ENCODE data around the gene MYO1E. TPM values are rescaled to one million over a fixed set of nuclear protein-coding genes. Genes with fewer than 3 reads are reported as not detected.

Gene MYO1E
- total and polyA plus RNA-seq, 4 experiments from 2014 or later = 2.1 to 4.6 TPM; not detected in 2

- no peak for DNase-seq
- no peak overlapping the region for H3K27ac ChIP-seq (ENCODE audit: low read depth, low read length)
- H3K27me3 ChIP-seq (ENCODE audit: insufficient read depth, low read length) = no peaks in the 10 kb centered on the region
- Mint-ChIP-seq H3K27me3 (no peaks in the 10 kb centered on the region), H3K36me3 (no peaks in the 10 kb centered on the region), H3K4me1 (peaks cover 8 to 10% (median 9%) of the 10 kb centered on the region in 4 donors), H3K27ac (no peak overlapping the region), H3K9me3 (no peaks in the 10 kb centered on the region), H3K4me3 (no peak overlapping the region)
- H3K4me3 ChIP-seq (ENCODE audit: low read length in 2 of 2) = no peak overlapping the region
- H3K36me3 ChIP-seq (ENCODE audit: insufficient read depth, low read length) = no peaks in the 10 kb centered on the region
- intact Hi-C loops (cut with micrococcal nuclease) = no loop called here
- H3K9me3 ChIP-seq (ENCODE audit: control insufficient read depth in 1 of 2, low read length in 2 of 2) = no peaks in the 10 kb centered on the region
- POLR2A ChIA-PET (ENCODE audit: partially characterized antibody) = no interaction called here
- peaks cover 9% of the 10 kb centered on the region for H3K4me1 ChIP-seq (ENCODE audit: insufficient read depth, low read length)
- CTCF ChIA-PET (ENCODE audit: partially characterized antibody) = no interaction called here
Measured at GRCh38 chr15:59260090-59260489, 112.6 kb downstream of the MYO1E start.

GRCh38 chr15:59259137-59259943, 113.3 kb downstream of the MYO1E start:
- H3K36me3 ChIP-seq (ENCODE audit: insufficient read depth, low read length) = no peaks in the 10 kb centered on the region
- no peak overlapping the region for H3K4me3 ChIP-seq (ENCODE audit: low read length in 2 of 2)
- DNase-seq = no peak
- ChIA-PET POLR2A (ENCODE audit: partially characterized antibody) (no interaction called here), CTCF (ENCODE audit: partially characterized antibody) (no interaction called here)
- H3K4me1 ChIP-seq (ENCODE audit: insufficient read depth, low read length) = peaks cover 9% of the 10 kb centered on the region
- H3K27ac ChIP-seq (ENCODE audit: low read depth, low read length) = no peak overlapping the region
- no peaks in the 10 kb centered on the region for H3K27me3 ChIP-seq (ENCODE audit: insufficient read depth, low read length)
- Mint-ChIP-seq H3K27me3 (no peaks in the 10 kb centered on the region), H3K9me3 (no peaks in the 10 kb centered on the region), H3K4me1 (peaks cover 8 to 10% (median 9%) of the 10 kb centered on the region in 4 donors), H3K36me3 (no peaks in the 10 kb centered on the region), H3K4me3 (no peak overlapping the region), H3K27ac (no peak overlapping the region)
- no peaks in the 10 kb centered on the region for H3K9me3 ChIP-seq (ENCODE audit: control insufficient read depth in 1 of 2, low read length in 2 of 2)
- intact Hi-C loops (cut with micrococcal nuclease) = no loop called here

GRCh38 chr15:59258317-59258716, 114.4 kb downstream of the MYO1E start:
- H3K4me1 Mint-ChIP-seq = peaks cover 8 to 10% (median 9%) of the 10 kb centered on the region in 4 donors
- H3K27ac ChIP-seq (ENCODE audit: low read depth, low read length) = no peak overlapping the region
- no peak overlapping the region for H3K4me3 Mint-ChIP-seq
- H3K36me3 Mint-ChIP-seq = no peaks in the 10 kb centered on the region
- no peaks in the 10 kb centered on the region for H3K9me3 ChIP-seq (ENCODE audit: control insufficient read depth in 1 of 2, low read length in 2 of 2)
- ChIA-PET POLR2A (ENCODE audit: partially characterized antibody) (no interaction called here), CTCF (ENCODE audit: partially characterized antibody) (no interaction called here)
- H3K36me3 ChIP-seq (ENCODE audit: insufficient read depth, low read length) = no peaks in the 10 kb centered on the region
- H3K27me3 ChIP-seq (ENCODE audit: insufficient read depth, low read length) = no peaks in the 10 kb centered on the region
- no peaks in the 10 kb centered on the region for H3K27me3 Mint-ChIP-seq
- DNase-seq = no peak
- H3K4me3 ChIP-seq (ENCODE audit: low read length in 2 of 2) = no peak overlapping the region
- no peaks in the 10 kb centered on the region for H3K9me3 Mint-ChIP-seq
- intact Hi-C loops (cut with micrococcal nuclease) = no loop called here
- H3K4me1 ChIP-seq (ENCODE audit: insufficient read depth, low read length) = peaks cover 9% of the 10 kb centered on the region
- no peak overlapping the region for H3K27ac Mint-ChIP-seq

DNA sequence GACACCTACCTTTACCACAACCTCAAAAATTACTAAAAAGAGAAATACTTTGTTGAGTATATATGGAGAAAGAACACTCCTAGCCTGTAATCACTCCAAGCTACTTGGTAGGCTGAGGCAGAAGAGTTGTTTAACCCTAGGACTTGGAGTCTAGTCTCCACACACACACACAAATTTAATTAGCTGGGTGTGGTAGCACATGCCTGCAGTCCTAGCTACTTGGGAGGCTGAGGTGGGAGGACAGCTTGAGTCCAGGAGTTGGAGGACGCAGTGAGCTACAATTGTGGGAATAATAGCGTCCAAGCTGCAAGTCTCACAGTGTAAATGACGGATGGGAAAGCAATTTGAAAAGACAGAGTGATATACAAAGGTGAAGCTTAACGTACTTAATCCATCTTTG, 115.5 kb downstream of the MYO1E start:
- no peak for DNase-seq
- peaks cover 8 to 11% (median 9%) of the 10 kb centered on the region in 4 donors for H3K4me1 Mint-ChIP-seq
- no peaks in the 10 kb centered on the region for H3K9me3 Mint-ChIP-seq
- ChIA-PET CTCF (ENCODE audit: partially characterized antibody) (interaction anchor here (3.0 kb wide), 1 partner anchor 9 kb away, joined by 13 read pairs; no protein-coding TSS in a partner anchor), POLR2A (ENCODE audit: partially characterized antibody) (no interaction called here)
- no peaks in the 10 kb centered on the region for H3K36me3 Mint-ChIP-seq
- Histone ChIP-seq H3K36me3 (ENCODE audit: insufficient read depth, low read length) (no peaks in the 10 kb centered on the region), H3K27me3 (ENCODE audit: insufficient read depth, low read length) (no peaks in the 10 kb centered on the region), H3K4me1 (ENCODE audit: insufficient read depth, low read length) (peaks cover 9% of the 10 kb centered on the region), H3K27ac (ENCODE audit: low read depth, low read length) (no peak overlapping the region), H3K9me3 (ENCODE audit: control insufficient read depth in 1 of 2, low read length in 2 of 2) (no peaks in the 10 kb centered on the region), H3K4me3 (ENCODE audit: low read length in 2 of 2) (no peak overlapping the region)
- intact Hi-C loops (cut with micrococcal nuclease) = no loop called here
- no peak overlapping the region for H3K27ac Mint-ChIP-seq
- no peaks in the 10 kb centered on the region for H3K27me3 Mint-ChIP-seq
- no peak overlapping the region for H3K4me3 Mint-ChIP-seq

- peak overlapping the region in 2 of 7 donors; percentile 30 to 43 for H3K27ac Mint-ChIP-seq
- intact Hi-C loops (cut with micrococcal nuclease) = no loop called here
- POLR2A ChIA-PET (ENCODE audit: partially characterized antibody) = no interaction called here
Measured at GRCh38 chr15:59256482-59256881, 116.2 kb downstream of the MYO1E start.

GRCh38 chr15:59255680-59256336, 116.9 kb downstream of the MYO1E start:
- POLR2A ChIA-PET (ENCODE audit: partially characterized antibody) = no interaction called here
- H3K9me3 ChIP-seq (ENCODE audit: control insufficient read depth in 1 of 2, low read length in 2 of 2) = no peaks in the 10 kb centered on the region
- Mint-ChIP-seq H3K9me3 (no peaks in the 10 kb centered on the region), H3K27me3 (no peaks in the 10 kb centered on the region), H3K4me3 (peak overlapping the region in 2 of 8 donors; percentile 22 to 24), H3K4me1 (peaks cover 9 to 14% (median 10%) of the 10 kb centered on the region in 4 donors), H3K27ac (peak overlapping the region in 5 of 7 donors; percentile 0 to 82 (median 11)), H3K36me3 (no peaks in the 10 kb centered on the region)
- no peaks in the 10 kb centered on the region for H3K36me3 ChIP-seq (ENCODE audit: insufficient read depth, low read length)
- H3K4me3 ChIP-seq (ENCODE audit: low read length in 2 of 2) = no peak overlapping the region
- no peaks in the 10 kb centered on the region for H3K27me3 ChIP-seq (ENCODE audit: insufficient read depth, low read length)
- peak; percentile 38 to 67 (median 55) for DNase-seq
- no peak overlapping the region for H3K27ac ChIP-seq (ENCODE audit: low read depth, low read length)
- intact Hi-C loops (cut with micrococcal nuclease) = no loop called here
- CTCF ChIA-PET (ENCODE audit: partially characterized antibody) = interaction anchor here (3.0 kb wide), 1 partner anchor 8 kb away, joined by 13 read pairs; no protein-coding TSS in a partner anchor
- peaks cover 13% of the 10 kb centered on the region for H3K4me1 ChIP-seq (ENCODE audit: insufficient read depth, low read length)

More at GRCh38 chr15:59256482-59256881, 116.2 kb downstream of the MYO1E start:
- H3K9me3 Mint-ChIP-seq = no peaks in the 10 kb centered on the region
- no peak overlapping the region for H3K4me3 Mint-ChIP-seq
- DNase-seq = no peak
- Histone ChIP-seq H3K9me3 (ENCODE audit: control insufficient read depth in 1 of 2, low read length in 2 of 2) (no peaks in the 10 kb centered on the region), H3K27me3 (ENCODE audit: insufficient read depth, low read length) (no peaks in the 10 kb centered on the region), H3K27ac (ENCODE audit: low read depth, low read length) (no peak overlapping the region), H3K4me3 (ENCODE audit: low read length in 2 of 2) (no peak overlapping the region), H3K4me1 (ENCODE audit: insufficient read depth, low read length) (peaks cover 9% of the 10 kb centered on the region), H3K36me3 (ENCODE audit: insufficient read depth, low read length) (no peaks in the 10 kb centered on the region)
- H3K36me3 Mint-ChIP-seq = no peaks in the 10 kb centered on the region
- peaks cover 8 to 11% (median 9%) of the 10 kb centered on the region in 4 donors for H3K4me1 Mint-ChIP-seq
- CTCF ChIA-PET (ENCODE audit: partially characterized antibody) = interaction anchor here (3.0 kb wide), 1 partner anchor 9 kb away, joined by 13 read pairs; no protein-coding TSS in a partner anchor
- no peaks in the 10 kb centered on the region for H3K27me3 Mint-ChIP-seq

DNA sequence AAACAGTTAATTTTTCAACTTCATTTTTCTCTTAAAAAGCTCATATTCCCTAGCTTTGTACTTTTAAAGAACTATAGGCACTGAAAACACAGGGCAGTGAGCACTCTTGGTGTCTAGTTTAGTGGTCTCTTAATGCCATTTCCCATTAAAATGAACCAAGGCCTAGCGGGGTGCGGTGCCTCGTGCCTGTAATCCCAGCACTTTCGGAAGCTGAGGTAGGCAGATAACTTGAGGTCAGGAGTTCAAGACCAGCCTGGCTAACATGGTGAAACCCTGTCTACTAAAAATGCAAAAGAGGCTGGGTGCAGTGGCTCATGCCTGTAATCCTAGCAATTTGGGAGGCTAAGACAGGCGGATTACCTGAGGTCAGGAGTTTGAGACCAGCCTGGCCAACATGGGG, 120.5 kb downstream of the MYO1E start:
- peaks cover 14% of the 10 kb centered on the region for H3K4me1 ChIP-seq (ENCODE audit: insufficient read depth, low read length)
- Mint-ChIP-seq H3K4me1 (peaks cover 9 to 14% (median 11%) of the 10 kb centered on the region in 4 donors), H3K4me3 (no peak overlapping the region), H3K36me3 (no peaks in the 10 kb centered on the region), H3K27me3 (no peaks in the 10 kb centered on the region), H3K9me3 (no peaks in the 10 kb centered on the region), H3K27ac (no peak overlapping the region)
- no peaks in the 10 kb centered on the region for H3K27me3 ChIP-seq (ENCODE audit: insufficient read depth, low read length)
- no peak for DNase-seq
- ChIA-PET POLR2A (ENCODE audit: partially characterized antibody) (no interaction called here), CTCF (ENCODE audit: partially characterized antibody) (no interaction called here)
- no peaks in the 10 kb centered on the region for H3K9me3 ChIP-seq (ENCODE audit: control insufficient read depth in 1 of 2, low read length in 2 of 2)
- no peaks in the 10 kb centered on the region for H3K36me3 ChIP-seq (ENCODE audit: insufficient read depth, low read length)
- H3K27ac ChIP-seq (ENCODE audit: low read depth, low read length) = no peak overlapping the region
- H3K4me3 ChIP-seq (ENCODE audit: low read length in 2 of 2) = no peak overlapping the region
- intact Hi-C loops (cut with micrococcal nuclease) = no loop called here

Data from CD4-positive, alpha-beta memory T cell (primary cell).